Liver (tissue), 9 donors: ENCODE results near the gene LMTK3. TPM values are rescaled to one million over a fixed set of nuclear protein-coding genes. Genes with fewer than 3 reads are reported as not detected.

ENCODE experiments used
- DNase-seq: peaks from one replicate; pipeline ENCODE4 v3.0.0-alpha.2; 2017; ENCODE audit warnings: low spot score
- H3K27ac ChIP-seq, 2 donors: one replicate each; pipeline ENCODE4 v1.7.0; 2013; ENCODE audit warnings: inconsistent platforms in 2 of 2, low read length in 2 of 2, control low read depth in 1 of 2, low read depth in 1 of 2, mild to moderate bottlenecking in 1 of 2
- H3K27me3 ChIP-seq, 4 donors: one replicate each; pipeline versions ENCODE4 v1.6.1 to v1.7.0; 2013; ENCODE audit warnings: low read length in 3 of 4, inconsistent platforms in 1 of 4, mild to moderate bottlenecking in 1 of 4, moderate library complexity in 1 of 4; ENCODE audit not compliant: control insufficient read depth in 4 of 4, insufficient read depth in 4 of 4
- H3K36me3 ChIP-seq, 4 donors: one replicate each; pipeline versions ENCODE4 v1.6.1 to v1.7.0; 2013; ENCODE audit warnings: low read length in 3 of 4, mild to moderate bottlenecking in 3 of 4, low read depth in 1 of 4, moderate library complexity in 1 of 4; ENCODE audit not compliant: control insufficient read depth in 4 of 4, insufficient read depth in 3 of 4
- H3K4me1 ChIP-seq, 4 donors: one replicate each; pipeline versions ENCODE4 v1.6.1 to v1.7.0; 2013; ENCODE audit warnings: low read length in 3 of 4, mild to moderate bottlenecking in 3 of 4, moderate library complexity in 1 of 4; ENCODE audit not compliant: control insufficient read depth in 4 of 4, insufficient read depth in 4 of 4
- H3K4me3 ChIP-seq, 3 donors: one replicate each; pipeline versions ENCODE4 v1.6.1 to v1.7.0; 2013; ENCODE audit warnings: low read length in 3 of 3, control low read depth in 1 of 3, low read depth in 1 of 3, mild to moderate bottlenecking in 1 of 3
- H3K9ac ChIP-seq, 2 donors: one replicate each; pipeline ENCODE4 v1.7.0; 2013; ENCODE audit warnings: low read length in 2 of 2, mild to moderate bottlenecking in 2 of 2, moderate library complexity in 2 of 2, control low read depth in 1 of 2, low read depth in 1 of 2
- H3K9me3 ChIP-seq, 4 donors: one replicate each; pipeline versions ENCODE4 v1.6.1 to v1.7.0; 2013; ENCODE audit warnings: low read length in 3 of 4; ENCODE audit not compliant: control insufficient read depth in 4 of 4
- FOXA1 ChIP-seq: IDR thresholded peaks from 2 replicates; pipeline ENCODE4 v1.6.1; 2016; ENCODE audit warnings: antibody characterized with exemption
- FOXA2 ChIP-seq: IDR thresholded peaks from 2 replicates; pipeline ENCODE4 v1.6.1; 2016; ENCODE audit warnings: antibody characterized with exemption
- GABPA ChIP-seq, 2 donors: IDR thresholded peaks in 1 of 2; conservative IDR thresholded peaks in 1 of 2; 2 replicates each; pipeline ENCODE4 v1.6.1; 2016; ENCODE audit warnings: antibody characterized with exemption in 2 of 2, mild to moderate bottlenecking in 1 of 2, moderate library complexity in 1 of 2
- HNF4A ChIP-seq, 2 donors: conservative IDR thresholded peaks; 2 replicates each; pipeline ENCODE4 v1.6.1; 2016; ENCODE audit warnings: antibody characterized with exemption in 2 of 2, mild to moderate bottlenecking in 2 of 2
- HNF4G ChIP-seq: IDR thresholded peaks from 2 replicates; pipeline ENCODE4 v1.6.1; 2016; ENCODE audit warnings: antibody characterized with exemption
- JUND ChIP-seq, 2 donors: IDR thresholded peaks; 2 replicates each; pipeline ENCODE4 v1.6.1; 2016; ENCODE audit warnings: antibody characterized with exemption in 2 of 2
- NR2F2 ChIP-seq: IDR thresholded peaks from 2 replicates; pipeline ENCODE4 v1.6.1; 2016; ENCODE audit warnings: antibody characterized with exemption
- RAD21 ChIP-seq, 2 donors: IDR thresholded peaks; 2 replicates each; pipeline ENCODE4 v1.6.1; 2016; ENCODE audit warnings: antibody characterized with exemption in 2 of 2, mild to moderate bottlenecking in 2 of 2
- RXRA ChIP-seq, 2 donors: IDR thresholded peaks; 2 replicates each; pipeline ENCODE4 v1.6.1; 2017 to 2018; ENCODE audit warnings: antibody characterized with exemption in 2 of 2, mild to moderate bottlenecking in 1 of 2
- SP1 ChIP-seq: IDR thresholded peaks from 2 replicates; pipeline ENCODE4 v1.6.1; 2018; ENCODE audit warnings: antibody characterized with exemption, mild to moderate bottlenecking
- TAF1 ChIP-seq: conservative IDR thresholded peaks from 2 replicates; pipeline ENCODE4 v1.6.1; 2016; ENCODE audit warnings: antibody characterized with exemption, mild to moderate bottlenecking
- YY1 ChIP-seq: IDR thresholded peaks from 2 replicates; pipeline ENCODE4 v1.6.1; 2016; ENCODE audit warnings: antibody characterized with exemption, mild to moderate bottlenecking
- WGBS: extraction: QIAGEN DNeasy Blood & Tissue Kit; methylation state at CpG from one replicate; pipeline ENCODE4 v1.1.7; 2013; 5-methylcytosine and 5-hydroxymethylcytosine counted together
- polyA plus RNA-seq, 2 donors: library from polyadenylated mRNA; stranded (reverse) in 1 of 2; unstranded in 1 of 2; fragments of 200-250 nt in 1 of 2; fragments of >200 nt in 1 of 2; fragmentation: Nextera tagmentation in 1 of 2; extraction: Ambion mirVana in 1 of 2; gene quantifications; one replicate each; pipeline versions ENCODE4 v1.2.1 to v1.2.3, GENCODE V29; 2013 to 2015
- total RNA-seq, 2 donors: library from RNA; depleted of rRNA; stranded (reverse); fragments of >200 nt; gene quantifications; one replicate each; pipeline ENCODE4 v1.2.3, GENCODE V29; 2014
- TF ChIP-seq, protein P1 (sequence below): IDR thresholded peaks from 2 replicates; pipeline ENCODE4 v1.6.1; 2016; ENCODE audit warnings: antibody characterized with exemption, mild to moderate bottlenecking
- TF ChIP-seq, protein P2 (sequence below): IDR thresholded peaks from 2 replicates; pipeline ENCODE4 v1.6.1; 2016; ENCODE audit warnings: antibody characterized with exemption
- TF ChIP-seq, protein P3 (sequence below): fragments of 150-350 bp; IDR thresholded peaks from 2 replicates; pipeline ENCODE4 v1.5.1; 2017; ENCODE audit warnings: improper control_type of control experiment, low read depth, low read length; ENCODE audit not compliant: missing input control
- TF ChIP-seq, protein P4 (sequence below): IDR thresholded peaks from 2 replicates; pipeline ENCODE4 v1.6.1; 2016; ENCODE audit warnings: antibody characterized with exemption
- TF ChIP-seq, protein P5 (sequence below): IDR thresholded peaks from 2 replicates; pipeline ENCODE4 v1.6.1; 2016; ENCODE audit warnings: antibody characterized with exemption
- donor health status: healthy.
- donor health status: healthy.
- donor health status: healthy.
- donor health status: healthy.
- donor health status: healthy.

Gene LMTK3
- total and polyA plus RNA-seq, 4 donors, result 0.08 TPM; not detected in 2

DNA sequence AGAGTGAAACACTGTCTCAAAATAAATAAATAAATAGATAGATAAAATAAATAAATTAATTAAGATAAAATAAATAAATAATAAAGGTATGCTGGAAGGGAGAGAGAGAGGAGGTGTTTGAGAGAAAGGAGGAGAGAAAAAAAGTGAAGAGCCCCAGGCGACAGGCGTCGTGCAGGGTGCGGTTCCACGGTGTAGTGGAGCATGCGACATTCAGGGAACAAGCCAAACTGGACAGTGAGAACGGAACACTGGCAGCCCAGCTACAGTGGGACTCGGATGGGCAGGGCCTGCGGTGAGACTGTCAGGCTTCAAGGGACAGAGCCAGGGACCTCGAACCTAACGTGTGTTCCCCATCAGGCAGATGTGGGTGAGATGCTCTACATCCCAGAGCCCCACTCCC, 49.8 kb upstream of the LMTK3 start:
- TF ChIP-seq, protein P1, sequence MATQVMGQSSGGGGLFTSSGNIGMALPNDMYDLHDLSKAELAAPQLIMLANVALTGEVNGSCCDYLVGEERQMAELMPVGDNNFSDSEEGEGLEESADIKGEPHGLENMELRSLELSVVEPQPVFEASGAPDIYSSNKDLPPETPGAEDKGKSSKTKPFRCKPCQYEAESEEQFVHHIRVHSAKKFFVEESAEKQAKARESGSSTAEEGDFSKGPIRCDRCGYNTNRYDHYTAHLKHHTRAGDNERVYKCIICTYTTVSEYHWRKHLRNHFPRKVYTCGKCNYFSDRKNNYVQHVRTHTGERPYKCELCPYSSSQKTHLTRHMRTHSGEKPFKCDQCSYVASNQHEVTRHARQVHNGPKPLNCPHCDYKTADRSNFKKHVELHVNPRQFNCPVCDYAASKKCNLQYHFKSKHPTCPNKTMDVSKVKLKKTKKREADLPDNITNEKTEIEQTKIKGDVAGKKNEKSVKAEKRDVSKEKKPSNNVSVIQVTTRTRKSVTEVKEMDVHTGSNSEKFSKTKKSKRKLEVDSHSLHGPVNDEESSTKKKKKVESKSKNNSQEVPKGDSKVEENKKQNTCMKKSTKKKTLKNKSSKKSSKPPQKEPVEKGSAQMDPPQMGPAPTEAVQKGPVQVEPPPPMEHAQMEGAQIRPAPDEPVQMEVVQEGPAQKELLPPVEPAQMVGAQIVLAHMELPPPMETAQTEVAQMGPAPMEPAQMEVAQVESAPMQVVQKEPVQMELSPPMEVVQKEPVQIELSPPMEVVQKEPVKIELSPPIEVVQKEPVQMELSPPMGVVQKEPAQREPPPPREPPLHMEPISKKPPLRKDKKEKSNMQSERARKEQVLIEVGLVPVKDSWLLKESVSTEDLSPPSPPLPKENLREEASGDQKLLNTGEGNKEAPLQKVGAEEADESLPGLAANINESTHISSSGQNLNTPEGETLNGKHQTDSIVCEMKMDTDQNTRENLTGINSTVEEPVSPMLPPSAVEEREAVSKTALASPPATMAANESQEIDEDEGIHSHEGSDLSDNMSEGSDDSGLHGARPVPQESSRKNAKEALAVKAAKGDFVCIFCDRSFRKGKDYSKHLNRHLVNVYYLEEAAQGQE, result no peak
- TF ChIP-seq HNF4G (no peak), YY1 (no peak), JUND (IDR thresholded peaks at IDR 0.05) (no peak), HNF4A (conservative IDR thresholded peaks at IDR 0.05) (no peak), FOXA2 (no peak), GABPA (IDR thresholded peaks at IDR 0.05 in 1 of 2, conservative IDR thresholded peaks at IDR 0.05 in 1 of 2) (no peak), TAF1 (no peak), FOXA1 (no peak), NR2F2 (no peak), RXRA (IDR thresholded peaks at IDR 0.05) (no peak), SP1 (no peak)
- TF ChIP-seq, protein P2, sequence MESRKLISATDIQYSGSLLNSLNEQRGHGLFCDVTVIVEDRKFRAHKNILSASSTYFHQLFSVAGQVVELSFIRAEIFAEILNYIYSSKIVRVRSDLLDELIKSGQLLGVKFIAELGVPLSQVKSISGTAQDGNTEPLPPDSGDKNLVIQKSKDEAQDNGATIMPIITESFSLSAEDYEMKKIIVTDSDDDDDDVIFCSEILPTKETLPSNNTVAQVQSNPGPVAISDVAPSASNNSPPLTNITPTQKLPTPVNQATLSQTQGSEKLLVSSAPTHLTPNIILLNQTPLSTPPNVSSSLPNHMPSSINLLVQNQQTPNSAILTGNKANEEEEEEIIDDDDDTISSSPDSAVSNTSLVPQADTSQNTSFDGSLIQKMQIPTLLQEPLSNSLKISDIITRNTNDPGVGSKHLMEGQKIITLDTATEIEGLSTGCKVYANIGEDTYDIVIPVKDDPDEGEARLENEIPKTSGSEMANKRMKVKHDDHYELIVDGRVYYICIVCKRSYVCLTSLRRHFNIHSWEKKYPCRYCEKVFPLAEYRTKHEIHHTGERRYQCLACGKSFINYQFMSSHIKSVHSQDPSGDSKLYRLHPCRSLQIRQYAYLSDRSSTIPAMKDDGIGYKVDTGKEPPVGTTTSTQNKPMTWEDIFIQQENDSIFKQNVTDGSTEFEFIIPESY, result no peak
- TF ChIP-seq, protein P3, sequence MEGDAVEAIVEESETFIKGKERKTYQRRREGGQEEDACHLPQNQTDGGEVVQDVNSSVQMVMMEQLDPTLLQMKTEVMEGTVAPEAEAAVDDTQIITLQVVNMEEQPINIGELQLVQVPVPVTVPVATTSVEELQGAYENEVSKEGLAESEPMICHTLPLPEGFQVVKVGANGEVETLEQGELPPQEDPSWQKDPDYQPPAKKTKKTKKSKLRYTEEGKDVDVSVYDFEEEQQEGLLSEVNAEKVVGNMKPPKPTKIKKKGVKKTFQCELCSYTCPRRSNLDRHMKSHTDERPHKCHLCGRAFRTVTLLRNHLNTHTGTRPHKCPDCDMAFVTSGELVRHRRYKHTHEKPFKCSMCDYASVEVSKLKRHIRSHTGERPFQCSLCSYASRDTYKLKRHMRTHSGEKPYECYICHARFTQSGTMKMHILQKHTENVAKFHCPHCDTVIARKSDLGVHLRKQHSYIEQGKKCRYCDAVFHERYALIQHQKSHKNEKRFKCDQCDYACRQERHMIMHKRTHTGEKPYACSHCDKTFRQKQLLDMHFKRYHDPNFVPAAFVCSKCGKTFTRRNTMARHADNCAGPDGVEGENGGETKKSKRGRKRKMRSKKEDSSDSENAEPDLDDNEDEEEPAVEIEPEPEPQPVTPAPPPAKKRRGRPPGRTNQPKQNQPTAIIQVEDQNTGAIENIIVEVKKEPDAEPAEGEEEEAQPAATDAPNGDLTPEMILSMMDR, result no peak
- TF ChIP-seq, protein P4, sequence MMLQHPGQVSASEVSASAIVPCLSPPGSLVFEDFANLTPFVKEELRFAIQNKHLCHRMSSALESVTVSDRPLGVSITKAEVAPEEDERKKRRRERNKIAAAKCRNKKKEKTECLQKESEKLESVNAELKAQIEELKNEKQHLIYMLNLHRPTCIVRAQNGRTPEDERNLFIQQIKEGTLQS, result no peak
- TF ChIP-seq, protein P5, sequence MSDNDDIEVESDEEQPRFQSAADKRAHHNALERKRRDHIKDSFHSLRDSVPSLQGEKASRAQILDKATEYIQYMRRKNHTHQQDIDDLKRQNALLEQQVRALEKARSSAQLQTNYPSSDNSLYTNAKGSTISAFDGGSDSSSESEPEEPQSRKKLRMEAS, result no peak
- DNase-seq, result no peak
- Histone ChIP-seq H3K4me1 (no peaks in the 10 kb centered on the region), H3K4me3 (no peak overlapping the region), H3K36me3 (no peaks in the 10 kb centered on the region), H3K27me3 (peaks cover 0 to 2% (median 0%) of the 10 kb centered on the region in 4 donors), H3K9me3 (no peaks in the 10 kb centered on the region), H3K9ac (no peak overlapping the region), H3K27ac (no peak overlapping the region)
- WGBS, result 96% methylated on average over 11 of the region's 11 CpGs

DNA sequence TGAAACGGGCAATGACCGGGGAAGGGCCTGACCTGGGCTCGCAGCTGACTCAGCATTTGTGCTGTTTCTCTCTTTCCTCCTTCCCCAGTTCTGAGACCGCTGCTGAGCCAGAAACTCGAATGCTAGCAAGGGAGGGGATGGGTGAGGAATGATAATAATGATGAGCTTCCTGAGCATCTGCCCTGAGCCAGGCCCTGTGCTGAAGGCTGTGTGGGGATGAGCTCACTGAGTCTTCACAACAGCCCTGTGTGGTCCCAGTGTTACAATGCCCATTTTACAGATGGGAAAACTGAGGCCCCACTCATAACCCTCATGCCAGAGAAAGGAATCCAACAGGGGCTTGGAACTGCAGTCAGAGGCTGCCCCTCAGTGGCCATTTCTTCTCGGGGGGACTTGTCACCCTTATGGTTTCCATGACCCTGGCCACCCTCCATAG, 48.5 kb upstream of the LMTK3 start:
- no peaks in the 10 kb centered on the region for H3K36me3 ChIP-seq
- WGBS, result 80% methylated on average over 6 of the region's 6 CpGs
- H3K27me3 ChIP-seq, result peaks cover 0 to 2% (median 0%) of the 10 kb centered on the region in 4 donors
- H3K9me3 ChIP-seq, result no peaks in the 10 kb centered on the region
- no peaks in the 10 kb centered on the region for H3K4me1 ChIP-seq
- no peak for DNase-seq
- TF ChIP-seq RAD21 (IDR thresholded peaks at IDR 0.05) (peak in 1 of 2 donors; percentile 25), GABPA (IDR thresholded peaks at IDR 0.05 in 1 of 2, conservative IDR thresholded peaks at IDR 0.05 in 1 of 2) (no peak)
- H3K27ac ChIP-seq, result no peak overlapping the region
- H3K9ac ChIP-seq, result no peak overlapping the region
- H3K4me3 ChIP-seq, result no peak overlapping the region
